HepG2 (cell line): ENCODE results near the gene CMPK1. TPM values are rescaled to one million over a fixed set of nuclear protein-coding genes. Genes with fewer than 3 reads are reported as not detected.
A peak's percentile ranks its signal among the peaks of the same experiment; 100 is the strongest.

ENCODE experiments used
- ARID5B ChIP-seq: IDR thresholded peaks from 2 replicates; pipeline ENCODE4 v1.4.0; 2020; ENCODE audit warnings: mild to moderate bottlenecking, missing genetic modification reagents
- BORCS8-MEF2B ChIP-seq: sonication (generic); formaldehyde crosslinking; IDR thresholded peaks from 2 replicates; pipeline ENCODE4 v1.8.0; 2022; ENCODE audit warnings: mild to moderate bottlenecking, missing genetic modification reagents
- CREM ChIP-seq, 2 experiments: sonication (generic) in 1 of 2; formaldehyde crosslinking in 1 of 2; IDR thresholded peaks; 2 replicates each; pipeline versions ENCODE4 v1.4.0 to v1.6.1; 2016 to 2020; ENCODE audit warnings: antibody characterized with exemption in 1 of 2, mild to moderate bottlenecking in 1 of 2, missing genetic modification reagents in 1 of 2
- E2F1 ChIP-seq: sonication (generic); formaldehyde crosslinking; IDR thresholded peaks from 2 replicates; pipeline ENCODE4 v1.5.0; 2020; ENCODE audit warnings: missing genetic modification reagents
- KDM5A ChIP-seq: fragments of 200-600 bp; sonication (generic); IDR thresholded peaks from 2 replicates; pipeline ENCODE4 v1.7.0; 2018; ENCODE audit warnings: antibody characterized with exemption, mild to moderate bottlenecking, low read length, borderline replicate concordance
- SATB2 ChIP-seq: sonication (generic); formaldehyde crosslinking; IDR thresholded peaks from 2 replicates; pipeline ENCODE4 v1.5.0; 2020; ENCODE audit warnings: missing genetic modification reagents
- TEF ChIP-seq: sonication (generic); formaldehyde crosslinking; IDR thresholded peaks from 2 replicates; pipeline ENCODE4 v1.5.0; 2020; ENCODE audit warnings: missing genetic modification reagents
- TMF1 ChIP-seq: sonication (generic); formaldehyde crosslinking; IDR thresholded peaks from 2 replicates; pipeline ENCODE4 v1.8.1; 2022; ENCODE audit warnings: low read depth, missing genetic modification reagents
- ZBTB14 ChIP-seq: sonication (generic); formaldehyde crosslinking; IDR thresholded peaks from 2 replicates; pipeline ENCODE4 v1.4.0; 2020; ENCODE audit warnings: missing genetic modification reagents
- ZBTB26 ChIP-seq: IDR thresholded peaks from 2 replicates; pipeline ENCODE4 v1.6.1; 2016; ENCODE audit warnings: missing compliant biosample characterization, missing genetic modification reagents, borderline replicate concordance
- ZBTB43 ChIP-seq: sonication (generic); formaldehyde crosslinking; conservative IDR thresholded peaks from 2 replicates; pipeline ENCODE4 v1.4.0; 2020; ENCODE audit warnings: missing genetic modification reagents
- ZFP36 ChIP-seq: fragments of 150-350 bp; IDR thresholded peaks from 2 replicates; pipeline ENCODE4 v1.6.1; 2018; ENCODE audit warnings: borderline replicate concordance, low read length, low read depth; ENCODE audit not compliant: partially characterized antibody
- ZKSCAN8 ChIP-seq: IDR thresholded peaks from 2 replicates; pipeline ENCODE4 v1.6.1; 2016; ENCODE audit warnings: borderline replicate concordance, missing genetic modification reagents, missing compliant biosample characterization
- ZNF639 ChIP-seq: conservative IDR thresholded peaks from 2 replicates; pipeline ENCODE4 v1.6.1; 2018; ENCODE audit warnings: missing genetic modification reagents
- ZNF652 ChIP-seq: IDR thresholded peaks from 2 replicates; pipeline ENCODE4 v1.6.1; 2016; ENCODE audit warnings: low read depth, borderline replicate concordance
- polyA plus RNA-seq, 8 experiments: library from polyadenylated mRNA; depleted of rRNA in 3 of 8; stranded (reverse) in 7 of 8; unstranded in 1 of 8; fragments of >200 nt; fragmentation: Illumina TruSeq in 4 of 8; extraction: Trizol in 4 of 8; gene quantifications; 2 replicates each; pipeline versions ENCODE4 v1.2.1 to v1.2.3, GENCODE V29; 2011 to 2016; ENCODE audit warnings: low read depth in 4 of 8, missing spikeins in 1 of 8, mixed read lengths in 1 of 8; ENCODE audit not compliant: insufficient read depth in 1 of 8
- total RNA-seq, 5 experiments: library from RNA; depleted of rRNA; stranded (reverse); fragments of >200 nt; fragmentation: Illumina TruSeq; extraction: Trizol; gene quantifications; 2 replicates each; pipeline ENCODE4 v1.2.3, GENCODE V29; 2016; ENCODE audit warnings: low read depth in 1 of 5

The CMPK1 gene
- total and polyA plus RNA-seq, 2 of the 13 experiments (the other 11 are each of a cell fraction or from before 2014, with no cell fraction given), result 38.3 to 92.0 TPM

GRCh38 chr1:47333922-47334764 lies 553 bp downstream of the CMPK1 start (continued):
- TF ChIP-seq ARID5B (CRISPR knock-in tag) (peak; percentile 60), SATB2 (CRISPR knock-in tag) (peak; percentile 96), TMF1 (peak; percentile 86), KDM5A (peak; percentile 70; the same call in 1 of the 2 replicates), ZBTB14 (CRISPR knock-in tag) (peak; percentile 45; the same call in 1 of the 2 replicates), ZBTB43 (CRISPR knock-in tag) (peak; percentile 50; the same call in 1 of the 2 replicates), ZKSCAN8 (no peak), TEF (CRISPR knock-in tag) (0 out of 2 replicates have a peak, but pooled peaks have one; percentile 67), CREM (IDR thresholded peaks at IDR 0.05) (peak; percentile 35; the same call in 1 of the 2 replicates), CREM (CRISPR knock-in tag; IDR thresholded peaks at IDR 0.05) (no peak), ZFP36 (no peak), ZNF639 (CRISPR knock-in tag) (peak; percentile 14), ZNF652 (CRISPR knock-in tag) (peak; percentile 22; the same call in 1 of the 2 replicates), ZBTB26 (no peak), E2F1 (CRISPR knock-in tag) (peak; percentile 75; the same call in 1 of the 2 replicates), BORCS8-MEF2B (CRISPR knock-in tag) (peak; percentile 36; the same call in 1 of the 2 replicates)
